Measurements from ENCODE around the gene KCTD1.

The KCTD1 gene

GRCh38 chr18:26503382-26503781 lies 45.0 kb downstream of the KCTD1 start:
- Histone ChIP-seq H3K27ac (ENCODE audit: low read length) (0 out of 2 replicates have a peak overlapping the region, but pooled peaks have one; percentile 35), H3K9ac (ENCODE audit: low read depth, low read length) (no peak overlapping the region)
- TF ChIP-seq CTCF (IDR thresholded peaks at IDR 0.05; ENCODE audit: borderline replicate concordance, extremely low read depth, low read length, poor library complexity, severe bottlenecking), result no peak
- TF ChIP-seq EZH2 (IDR thresholded peaks at IDR 0.05; ENCODE audit: borderline replicate concordance, low read depth, low read length, severe bottlenecking), result no peak

GRCh38 chr18:26502823-26503222 lies 45.5 kb downstream of the KCTD1 start:
- H3K27ac ChIP-seq (ENCODE audit: low read length), result no peak overlapping the region
- no peaks in the 10 kb centered on the region for H4K20me1 ChIP-seq (ENCODE audit: insufficient read depth, low read length)
- H3K9me3 ChIP-seq (ENCODE audit: insufficient read depth, low read length, severe bottlenecking), result no peaks in the 10 kb centered on the region
- peaks cover 20% of the 10 kb centered on the region for H3K36me3 ChIP-seq (ENCODE audit: insufficient read depth, low read length)
- no peaks in the 10 kb centered on the region for H3K27me3 ChIP-seq (ENCODE audit: insufficient read depth, low read length, poor library complexity)
- no peak overlapping the region for H3K9ac ChIP-seq (ENCODE audit: low read depth, low read length)
- no peak overlapping the region for H2AFZ ChIP-seq (ENCODE audit: low read depth, low read length)
- H3K4me2 ChIP-seq (ENCODE audit: insufficient read depth, low read length), result no peak overlapping the region
- H3K4me1 ChIP-seq (ENCODE audit: insufficient read depth, low read length), result peaks cover 11% of the 10 kb centered on the region
- H3K79me2 ChIP-seq (ENCODE audit: insufficient read depth, low read length), result 0 out of 2 replicates have a peak, but pooled peaks cover 6% of the 10 kb centered on the region
- no peak for ATAC-seq (ENCODE audit: insufficient read depth, low read depth)
- TF ChIP-seq CTCF (IDR thresholded peaks at IDR 0.05; ENCODE audit: borderline replicate concordance, extremely low read depth, low read length, poor library complexity, severe bottlenecking), result no peak
- no peak for TF ChIP-seq EZH2 (IDR thresholded peaks at IDR 0.05; ENCODE audit: borderline replicate concordance, low read depth, low read length, severe bottlenecking)
- no peak overlapping the region for H3K4me3 ChIP-seq (ENCODE audit: low read depth in 1 of 2, low read length in 2 of 2)
- no peak for DNase-seq

More at GRCh38 chr18:26503382-26503781, 45.0 kb downstream of the KCTD1 start:
- H3K79me2 ChIP-seq (ENCODE audit: insufficient read depth, low read length), result 0 out of 2 replicates have a peak, but pooled peaks cover 6% of the 10 kb centered on the region
- peak; percentile 81 for ATAC-seq (ENCODE audit: insufficient read depth, low read depth)
- H3K4me2 ChIP-seq (ENCODE audit: insufficient read depth, low read length), result no peak overlapping the region
- H3K36me3 ChIP-seq (ENCODE audit: insufficient read depth, low read length), result peaks cover 17% of the 10 kb centered on the region
- H3K9me3 ChIP-seq (ENCODE audit: insufficient read depth, low read length, severe bottlenecking), result no peaks in the 10 kb centered on the region
- peak; percentile 42 for DNase-seq
- no peak overlapping the region for H2AFZ ChIP-seq (ENCODE audit: low read depth, low read length)
- H3K4me3 ChIP-seq (ENCODE audit: low read depth in 1 of 2, low read length in 2 of 2), result no peak overlapping the region
- no peaks in the 10 kb centered on the region for H3K27me3 ChIP-seq (ENCODE audit: insufficient read depth, low read length, poor library complexity)
- H4K20me1 ChIP-seq (ENCODE audit: insufficient read depth, low read length), result no peaks in the 10 kb centered on the region
- H3K4me1 ChIP-seq (ENCODE audit: insufficient read depth, low read length), result peaks cover 11% of the 10 kb centered on the region

- Histone ChIP-seq H3K9me3 (ENCODE audit: insufficient read depth, low read length, severe bottlenecking) (no peaks in the 10 kb centered on the region), H3K36me3 (ENCODE audit: insufficient read depth, low read length) (peaks cover 31% of the 10 kb centered on the region), H3K4me1 (ENCODE audit: insufficient read depth, low read length) (no peaks in the 10 kb centered on the region), H3K27ac (ENCODE audit: low read length) (no peak overlapping the region), H3K4me3 (ENCODE audit: low read depth in 1 of 2, low read length in 2 of 2) (no peak overlapping the region), H2AFZ (ENCODE audit: low read depth, low read length) (no peak overlapping the region), H3K9ac (ENCODE audit: low read depth, low read length) (no peak overlapping the region), H3K4me2 (ENCODE audit: insufficient read depth, low read length) (no peak overlapping the region), H3K27me3 (ENCODE audit: insufficient read depth, low read length, poor library complexity) (no peaks in the 10 kb centered on the region), H4K20me1 (ENCODE audit: insufficient read depth, low read length) (no peaks in the 10 kb centered on the region), H3K79me2 (ENCODE audit: insufficient read depth, low read length) (no peaks in the 10 kb centered on the region)
- ATAC-seq (ENCODE audit: insufficient read depth, low read depth) (no peak), DNase-seq (no peak)
- TF ChIP-seq EZH2 (IDR thresholded peaks at IDR 0.05; ENCODE audit: borderline replicate concordance, low read depth, low read length, severe bottlenecking) (no peak), CTCF (IDR thresholded peaks at IDR 0.05; ENCODE audit: borderline replicate concordance, extremely low read depth, low read length, poor library complexity, severe bottlenecking) (no peak)
Observed at GRCh38 chr18:26497866-26498265, 50.5 kb downstream of the KCTD1 start.

GRCh38 chr18:26496528-26496927 lies 51.8 kb downstream of the KCTD1 start:
- no peaks in the 10 kb centered on the region for H4K20me1 ChIP-seq (ENCODE audit: insufficient read depth, low read length)
- no peak overlapping the region for H2AFZ ChIP-seq (ENCODE audit: low read depth, low read length)
- ATAC-seq (ENCODE audit: insufficient read depth, low read depth) (no peak), DNase-seq (no peak)
- no peak overlapping the region for H3K27ac ChIP-seq (ENCODE audit: low read length)
- no peak overlapping the region for H3K4me2 ChIP-seq (ENCODE audit: insufficient read depth, low read length)
- no peak overlapping the region for H3K4me3 ChIP-seq (ENCODE audit: low read depth in 1 of 2, low read length in 2 of 2)
- peaks cover 32% of the 10 kb centered on the region for H3K36me3 ChIP-seq (ENCODE audit: insufficient read depth, low read length)
- H3K9me3 ChIP-seq (ENCODE audit: insufficient read depth, low read length, severe bottlenecking), result no peaks in the 10 kb centered on the region
- no peaks in the 10 kb centered on the region for H3K79me2 ChIP-seq (ENCODE audit: insufficient read depth, low read length)
- TF ChIP-seq CTCF (IDR thresholded peaks at IDR 0.05; ENCODE audit: borderline replicate concordance, extremely low read depth, low read length, poor library complexity, severe bottlenecking) (no peak), EZH2 (IDR thresholded peaks at IDR 0.05; ENCODE audit: borderline replicate concordance, low read depth, low read length, severe bottlenecking) (no peak)
- H3K9ac ChIP-seq (ENCODE audit: low read depth, low read length), result no peak overlapping the region
- no peaks in the 10 kb centered on the region for H3K4me1 ChIP-seq (ENCODE audit: insufficient read depth, low read length)
- no peaks in the 10 kb centered on the region for H3K27me3 ChIP-seq (ENCODE audit: insufficient read depth, low read length, poor library complexity)

Data from DND-41 (cell line).